ENCODE measurements around the gene DGKG.

DGKG gene

GRCh38 chr3:186098740-186099139 lies 263.3 kb downstream of the DGKG start:
- Histone ChIP-seq H3K27me3 (ENCODE audit: insufficient read depth, poor library complexity, severe bottlenecking) (no peaks in the 10 kb centered on the region), H3K4me3 (replicated peaks; ENCODE audit: insufficient read depth, low read length) (no peak overlapping the region), H3K27ac (replicated peaks) (no peak overlapping the region)
- DNase-seq (ENCODE audit: low read depth in 1 of 2, low spot score in 1 of 2), result no peak
- TF ChIP-seq, protein P1, sequence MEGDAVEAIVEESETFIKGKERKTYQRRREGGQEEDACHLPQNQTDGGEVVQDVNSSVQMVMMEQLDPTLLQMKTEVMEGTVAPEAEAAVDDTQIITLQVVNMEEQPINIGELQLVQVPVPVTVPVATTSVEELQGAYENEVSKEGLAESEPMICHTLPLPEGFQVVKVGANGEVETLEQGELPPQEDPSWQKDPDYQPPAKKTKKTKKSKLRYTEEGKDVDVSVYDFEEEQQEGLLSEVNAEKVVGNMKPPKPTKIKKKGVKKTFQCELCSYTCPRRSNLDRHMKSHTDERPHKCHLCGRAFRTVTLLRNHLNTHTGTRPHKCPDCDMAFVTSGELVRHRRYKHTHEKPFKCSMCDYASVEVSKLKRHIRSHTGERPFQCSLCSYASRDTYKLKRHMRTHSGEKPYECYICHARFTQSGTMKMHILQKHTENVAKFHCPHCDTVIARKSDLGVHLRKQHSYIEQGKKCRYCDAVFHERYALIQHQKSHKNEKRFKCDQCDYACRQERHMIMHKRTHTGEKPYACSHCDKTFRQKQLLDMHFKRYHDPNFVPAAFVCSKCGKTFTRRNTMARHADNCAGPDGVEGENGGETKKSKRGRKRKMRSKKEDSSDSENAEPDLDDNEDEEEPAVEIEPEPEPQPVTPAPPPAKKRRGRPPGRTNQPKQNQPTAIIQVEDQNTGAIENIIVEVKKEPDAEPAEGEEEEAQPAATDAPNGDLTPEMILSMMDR (IDR thresholded peaks at IDR 0.05; ENCODE audit: insufficient read depth, low read length), result no peak
- TF ChIP-seq SPI1 (IDR thresholded peaks at IDR 0.05; ENCODE audit: borderline replicate concordance, low read depth) (no peak), GABPA (IDR thresholded peaks at IDR 0.05; ENCODE audit: low read depth) (no peak), REST (IDR thresholded peaks at IDR 0.05; ENCODE audit: insufficient replicate concordance, low read depth) (no peak), POLR2AphosphoS5 (IDR thresholded peaks at IDR 0.05; ENCODE audit: low read depth) (no peak)

DNA sequence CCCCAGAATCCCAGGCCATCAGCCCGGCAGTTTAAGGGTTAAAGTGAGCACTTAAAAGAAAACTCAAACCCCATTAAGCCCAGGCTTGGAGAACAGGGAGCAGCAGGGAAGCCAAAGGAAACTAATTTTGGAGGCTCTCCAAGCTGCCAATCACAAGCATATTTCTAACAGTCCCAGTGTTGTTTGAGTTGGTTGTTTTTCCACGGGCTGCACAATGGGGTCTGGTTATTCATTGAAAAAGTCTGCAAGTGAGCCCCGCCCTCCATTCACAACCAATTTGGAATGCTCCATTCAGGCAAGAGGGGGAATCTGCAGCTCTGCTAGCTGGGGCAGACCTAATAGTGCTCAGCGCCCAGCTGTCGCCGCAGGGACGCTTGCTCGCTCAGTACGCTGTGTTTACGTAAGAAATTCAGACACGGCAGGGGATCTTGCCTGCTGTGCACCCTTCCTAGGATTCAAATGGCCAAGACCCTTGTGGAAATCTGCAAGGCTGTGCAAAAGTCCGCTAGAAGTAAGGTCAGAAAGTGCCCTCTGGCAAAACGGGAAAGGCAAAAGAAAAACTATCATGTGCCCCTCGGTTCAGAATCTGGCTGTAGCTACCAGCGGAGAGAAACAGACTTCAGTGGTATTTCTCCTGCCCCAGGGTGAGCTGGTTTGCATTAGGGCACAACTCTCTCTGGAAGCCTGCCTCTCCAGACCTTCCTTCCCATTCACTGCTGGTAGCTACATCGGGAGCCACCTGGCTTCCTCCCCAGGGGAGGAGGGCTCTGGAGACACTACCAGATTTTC lies 264.2 kb downstream of the DGKG start:
- TF ChIP-seq, protein P1 (IDR thresholded peaks at IDR 0.05; ENCODE audit: insufficient read depth, low read length), result no peak
- TF ChIP-seq SPI1 (IDR thresholded peaks at IDR 0.05; ENCODE audit: borderline replicate concordance, low read depth) (no peak), POLR2AphosphoS5 (IDR thresholded peaks at IDR 0.05; ENCODE audit: low read depth) (no peak), REST (IDR thresholded peaks at IDR 0.05; ENCODE audit: insufficient replicate concordance, low read depth) (no peak), GABPA (IDR thresholded peaks at IDR 0.05; ENCODE audit: low read depth) (no peak)
- H3K4me3 ChIP-seq (replicated peaks; ENCODE audit: insufficient read depth, low read length), result no peak overlapping the region
- no peak for DNase-seq (ENCODE audit: low read depth in 1 of 2, low spot score in 1 of 2)
- no peak overlapping the region for H3K27ac ChIP-seq (replicated peaks)
- no peaks in the 10 kb centered on the region for H3K27me3 ChIP-seq (ENCODE audit: insufficient read depth, poor library complexity, severe bottlenecking)

DNA sequence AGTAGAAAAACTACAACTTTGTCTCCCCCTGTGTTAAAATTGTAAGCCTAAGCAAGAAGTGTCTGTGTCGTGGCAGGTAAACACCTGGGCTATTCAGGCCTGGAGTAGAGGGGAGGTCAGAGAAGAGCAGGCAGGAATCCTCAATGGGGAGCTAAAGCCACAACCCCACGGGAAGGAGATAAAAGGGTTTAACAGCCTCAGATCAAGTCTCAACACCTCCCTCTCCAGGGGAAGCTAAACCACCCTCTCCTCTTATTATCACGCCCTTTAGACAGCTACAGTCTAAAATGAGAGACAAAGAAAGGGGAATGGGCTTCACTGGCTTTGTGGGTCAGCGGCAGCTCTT lies 264.7 kb downstream of the DGKG start:
- H3K4me3 ChIP-seq (replicated peaks; ENCODE audit: insufficient read depth, low read length), result no peak overlapping the region
- no peaks in the 10 kb centered on the region for H3K27me3 ChIP-seq (ENCODE audit: insufficient read depth, poor library complexity, severe bottlenecking)
- DNase-seq (ENCODE audit: low read depth in 1 of 2, low spot score in 1 of 2), result no peak
- TF ChIP-seq REST (IDR thresholded peaks at IDR 0.05; ENCODE audit: insufficient replicate concordance, low read depth) (no peak), POLR2AphosphoS5 (IDR thresholded peaks at IDR 0.05; ENCODE audit: low read depth) (no peak), GABPA (IDR thresholded peaks at IDR 0.05; ENCODE audit: low read depth) (no peak), SPI1 (IDR thresholded peaks at IDR 0.05; ENCODE audit: borderline replicate concordance, low read depth) (no peak)
- TF ChIP-seq, protein P1 (IDR thresholded peaks at IDR 0.05; ENCODE audit: insufficient read depth, low read length), result no peak
- H3K27ac ChIP-seq (replicated peaks), result no peak overlapping the region

Measured in HL-60 (cell line).